ENCODE data around the gene SNPH.

- TF ChIP-seq, protein P1, sequence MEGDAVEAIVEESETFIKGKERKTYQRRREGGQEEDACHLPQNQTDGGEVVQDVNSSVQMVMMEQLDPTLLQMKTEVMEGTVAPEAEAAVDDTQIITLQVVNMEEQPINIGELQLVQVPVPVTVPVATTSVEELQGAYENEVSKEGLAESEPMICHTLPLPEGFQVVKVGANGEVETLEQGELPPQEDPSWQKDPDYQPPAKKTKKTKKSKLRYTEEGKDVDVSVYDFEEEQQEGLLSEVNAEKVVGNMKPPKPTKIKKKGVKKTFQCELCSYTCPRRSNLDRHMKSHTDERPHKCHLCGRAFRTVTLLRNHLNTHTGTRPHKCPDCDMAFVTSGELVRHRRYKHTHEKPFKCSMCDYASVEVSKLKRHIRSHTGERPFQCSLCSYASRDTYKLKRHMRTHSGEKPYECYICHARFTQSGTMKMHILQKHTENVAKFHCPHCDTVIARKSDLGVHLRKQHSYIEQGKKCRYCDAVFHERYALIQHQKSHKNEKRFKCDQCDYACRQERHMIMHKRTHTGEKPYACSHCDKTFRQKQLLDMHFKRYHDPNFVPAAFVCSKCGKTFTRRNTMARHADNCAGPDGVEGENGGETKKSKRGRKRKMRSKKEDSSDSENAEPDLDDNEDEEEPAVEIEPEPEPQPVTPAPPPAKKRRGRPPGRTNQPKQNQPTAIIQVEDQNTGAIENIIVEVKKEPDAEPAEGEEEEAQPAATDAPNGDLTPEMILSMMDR (IDR thresholded peaks at IDR 0.05): no peak
- TF ChIP-seq ZFX (IDR thresholded peaks at IDR 0.05; ENCODE audit: borderline replicate concordance): no peak
These were observed 41.5 kb downstream of the SNPH start for GRCh38 chr20:1307571-1307971.
